ENCODE data around the gene RNFT2. TPM values are rescaled to one million over a fixed set of nuclear protein-coding genes. Genes with fewer than 3 reads are reported as not detected.

Gene RNFT2
- total RNA-seq, 4 donors from 2014 or later, result 0.31 to 0.54 TPM; not detected in 2

DNA sequence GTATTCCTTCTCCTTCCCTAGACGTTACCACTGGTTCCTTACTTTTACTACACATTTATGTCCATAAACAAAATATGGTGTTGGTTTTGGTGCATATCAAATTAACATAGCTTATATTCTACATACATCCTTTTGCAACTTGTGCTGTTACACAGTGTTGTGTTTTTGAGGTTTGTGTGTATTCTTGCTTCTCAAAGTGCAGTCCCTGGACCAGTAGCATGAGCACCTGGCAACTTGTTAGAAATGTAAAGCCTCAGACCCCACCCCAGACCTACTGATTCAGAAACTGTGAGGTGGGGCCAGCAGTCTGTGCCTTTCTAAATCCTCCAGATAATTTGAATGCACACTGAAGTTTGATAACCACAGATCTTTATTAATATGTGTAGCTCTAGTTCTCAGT lies 65.9 kb downstream of the RNFT2 start:
- ATAC-seq, result no peak
- 0% methylated on average over 1 of the region's 1 CpG for WGBS, 2 donors (ENCODE audit: low coverage in 1 of 2)
- Histone ChIP-seq H3K27me3 (no peaks in the 10 kb centered on the region), H3K9me3 (peaks cover 0 to 11% (median 0%) of the 10 kb centered on the region in 3 donors), H3K27ac (no peak overlapping the region), H3K4me1 (no peaks in the 10 kb centered on the region), H3K36me3 (no peaks in the 10 kb centered on the region), H3K4me3 (no peak overlapping the region)
- TF ChIP-seq EP300 (IDR thresholded peaks at IDR 0.05), result no peak
- TF ChIP-seq, protein P1, sequence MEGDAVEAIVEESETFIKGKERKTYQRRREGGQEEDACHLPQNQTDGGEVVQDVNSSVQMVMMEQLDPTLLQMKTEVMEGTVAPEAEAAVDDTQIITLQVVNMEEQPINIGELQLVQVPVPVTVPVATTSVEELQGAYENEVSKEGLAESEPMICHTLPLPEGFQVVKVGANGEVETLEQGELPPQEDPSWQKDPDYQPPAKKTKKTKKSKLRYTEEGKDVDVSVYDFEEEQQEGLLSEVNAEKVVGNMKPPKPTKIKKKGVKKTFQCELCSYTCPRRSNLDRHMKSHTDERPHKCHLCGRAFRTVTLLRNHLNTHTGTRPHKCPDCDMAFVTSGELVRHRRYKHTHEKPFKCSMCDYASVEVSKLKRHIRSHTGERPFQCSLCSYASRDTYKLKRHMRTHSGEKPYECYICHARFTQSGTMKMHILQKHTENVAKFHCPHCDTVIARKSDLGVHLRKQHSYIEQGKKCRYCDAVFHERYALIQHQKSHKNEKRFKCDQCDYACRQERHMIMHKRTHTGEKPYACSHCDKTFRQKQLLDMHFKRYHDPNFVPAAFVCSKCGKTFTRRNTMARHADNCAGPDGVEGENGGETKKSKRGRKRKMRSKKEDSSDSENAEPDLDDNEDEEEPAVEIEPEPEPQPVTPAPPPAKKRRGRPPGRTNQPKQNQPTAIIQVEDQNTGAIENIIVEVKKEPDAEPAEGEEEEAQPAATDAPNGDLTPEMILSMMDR (IDR thresholded peaks at IDR 0.05), result no peak
- no peak for TF ChIP-seq POLR2AphosphoS5 (IDR thresholded peaks at IDR 0.05)
- no peak for TF ChIP-seq POLR2A (IDR thresholded peaks at IDR 0.05)

DNA sequence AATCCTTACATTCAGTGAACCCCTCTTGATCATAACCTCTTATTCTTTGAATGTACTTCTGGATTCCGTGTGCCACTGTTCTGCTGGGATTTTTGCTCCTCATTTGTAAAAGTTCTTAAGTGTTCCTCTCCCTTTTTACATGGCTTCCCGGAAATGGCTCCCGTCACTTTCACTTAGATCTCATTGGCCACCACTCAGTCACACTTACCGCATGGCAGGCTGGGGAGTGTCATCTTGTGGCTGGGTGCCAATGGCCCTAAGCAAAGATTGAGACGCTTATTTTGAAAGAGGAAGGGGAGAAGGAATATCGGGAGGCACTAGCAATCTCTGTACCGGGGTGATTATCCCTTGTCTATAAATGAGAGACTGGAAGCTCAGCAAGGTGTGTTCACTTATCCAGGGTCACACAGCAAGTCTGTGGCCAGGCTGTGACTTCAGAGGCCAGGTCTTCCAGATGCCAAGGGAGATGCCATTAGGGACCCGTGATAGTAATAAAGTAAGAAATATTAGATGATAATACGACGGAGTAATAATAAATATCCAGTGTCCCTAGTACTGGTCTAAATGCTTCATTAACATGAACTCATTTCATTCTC lies 68.8 kb downstream of the RNFT2 start:
- Histone ChIP-seq H3K4me3 (no peak overlapping the region), H3K9me3 (no peaks in the 10 kb centered on the region), H3K4me1 (no peaks in the 10 kb centered on the region), H3K27ac (no peak overlapping the region), H3K27me3 (no peaks in the 10 kb centered on the region), H3K36me3 (no peaks in the 10 kb centered on the region)
- ATAC-seq, result no peak
- WGBS, 2 donors (ENCODE audit: low coverage in 1 of 2), result 78 to 87% methylated on average over 5 to 8 of the region's 10 CpGs
- TF ChIP-seq EP300 (IDR thresholded peaks at IDR 0.05), result no peak
- no peak for TF ChIP-seq POLR2AphosphoS5 (IDR thresholded peaks at IDR 0.05)
- TF ChIP-seq, protein P1 (IDR thresholded peaks at IDR 0.05), result no peak
- TF ChIP-seq POLR2A (IDR thresholded peaks at IDR 0.05), result no peak

DNA sequence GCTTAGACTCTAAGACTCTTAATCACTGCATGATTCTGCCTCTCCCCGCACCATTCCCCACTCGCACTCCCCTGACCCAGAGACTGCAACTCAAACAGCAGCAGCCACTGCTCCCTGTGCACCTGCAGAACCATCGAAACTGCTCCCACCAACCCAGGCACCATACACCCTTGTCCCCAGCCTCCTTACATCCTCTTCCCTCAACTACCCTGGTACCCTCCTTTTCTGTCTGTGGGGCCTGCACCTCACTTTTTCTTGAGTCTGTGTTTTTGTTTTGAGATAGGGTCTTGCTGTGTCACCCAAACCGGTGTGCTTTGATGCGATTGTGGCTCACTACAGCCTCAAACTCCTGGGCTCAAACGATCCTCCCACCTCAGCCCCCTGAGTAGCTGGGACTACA lies 69.4 kb downstream of the RNFT2 start:
- Histone ChIP-seq H3K27ac (no peak overlapping the region), H3K36me3 (no peaks in the 10 kb centered on the region), H3K9me3 (no peaks in the 10 kb centered on the region), H3K27me3 (no peaks in the 10 kb centered on the region), H3K4me3 (no peak overlapping the region), H3K4me1 (no peaks in the 10 kb centered on the region)
- ATAC-seq, result no peak
- WGBS, 2 donors (ENCODE audit: low coverage in 1 of 2), result 87% methylated on average over 6 of the region's 6 CpGs
- no peak for TF ChIP-seq POLR2AphosphoS5 (IDR thresholded peaks at IDR 0.05)
- TF ChIP-seq, protein P1 (IDR thresholded peaks at IDR 0.05), result no peak
- no peak for TF ChIP-seq EP300 (IDR thresholded peaks at IDR 0.05)
- no peak for TF ChIP-seq POLR2A (IDR thresholded peaks at IDR 0.05)

DNA sequence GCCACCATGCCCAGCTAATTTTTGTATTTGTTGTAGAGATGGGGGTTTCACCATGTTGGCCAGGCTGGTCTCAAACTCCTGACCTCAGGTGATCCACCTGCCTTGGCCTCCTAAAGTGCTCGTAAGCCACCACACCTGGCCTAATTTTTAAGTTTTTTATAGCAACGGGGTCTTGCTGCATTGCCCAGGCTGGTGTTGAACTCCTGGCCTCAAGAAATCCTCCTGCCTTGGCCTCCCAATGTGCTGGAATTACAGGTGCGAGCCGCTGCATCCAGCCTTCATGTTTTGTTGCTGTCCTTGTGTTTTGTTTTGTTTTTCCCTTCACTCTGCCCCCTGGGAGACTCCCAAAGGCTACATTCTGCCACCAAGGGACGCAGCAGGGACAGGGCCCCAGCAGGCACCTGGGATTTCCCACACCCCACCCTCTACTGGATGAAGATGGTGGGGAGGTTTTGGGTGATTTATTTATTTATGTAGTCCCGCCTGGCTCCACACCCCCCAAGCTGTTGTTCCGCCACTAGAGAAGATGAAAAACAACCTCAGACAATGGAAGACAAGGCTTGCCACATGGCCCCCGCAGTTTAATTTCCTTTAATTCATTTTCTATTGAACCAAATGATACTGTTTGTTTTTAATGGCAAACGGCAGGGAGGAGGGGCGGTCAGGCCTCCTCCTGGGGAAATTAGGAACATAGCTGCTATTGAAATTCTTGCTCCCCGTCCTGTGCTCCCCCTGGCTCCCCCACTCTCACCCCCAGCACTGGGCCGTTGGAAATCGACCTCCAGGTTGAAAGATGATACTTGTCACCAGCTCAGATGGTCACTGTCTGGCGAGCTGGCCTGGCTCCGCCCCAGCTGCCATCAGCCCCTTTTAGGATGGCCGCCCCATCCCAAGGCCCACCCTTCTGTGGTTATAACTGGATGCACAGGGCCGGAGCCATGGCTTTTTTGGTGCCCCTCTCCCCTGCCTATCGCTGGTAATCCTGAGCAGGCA lies 70.3 kb downstream of the RNFT2 start:
- ATAC-seq, result no peak

More for the DNA sequence above, 70.3 kb downstream of the RNFT2 start:
- H3K27me3 ChIP-seq, result no peaks in the 10 kb centered on the region
- 81 to 85% methylated on average over 7 to 10 of the region's 18 CpGs for WGBS, 2 donors (ENCODE audit: low coverage in 1 of 2)
- no peaks in the 10 kb centered on the region for H3K4me1 ChIP-seq
- no peaks in the 10 kb centered on the region for H3K36me3 ChIP-seq
- TF ChIP-seq EP300 (IDR thresholded peaks at IDR 0.05) (no peak), POLR2A (IDR thresholded peaks at IDR 0.05) (no peak), POLR2AphosphoS5 (IDR thresholded peaks at IDR 0.05) (no peak)
- TF ChIP-seq, protein P1 (IDR thresholded peaks at IDR 0.05), result no peak
- no peak overlapping the region for H3K4me3 ChIP-seq
- H3K9me3 ChIP-seq, result no peaks in the 10 kb centered on the region
- H3K27ac ChIP-seq, result no peak overlapping the region

Measured in gastroesophageal sphincter (tissue), 4 donors.